ENCODE measurements around the gene TOP1. TPM values are rescaled to one million over a fixed set of nuclear protein-coding genes. Genes with fewer than 3 reads are reported as not detected.

Gene TOP1
- total RNA-seq, 1 donor from 2014 or later, result 90.8 TPM

DNA sequence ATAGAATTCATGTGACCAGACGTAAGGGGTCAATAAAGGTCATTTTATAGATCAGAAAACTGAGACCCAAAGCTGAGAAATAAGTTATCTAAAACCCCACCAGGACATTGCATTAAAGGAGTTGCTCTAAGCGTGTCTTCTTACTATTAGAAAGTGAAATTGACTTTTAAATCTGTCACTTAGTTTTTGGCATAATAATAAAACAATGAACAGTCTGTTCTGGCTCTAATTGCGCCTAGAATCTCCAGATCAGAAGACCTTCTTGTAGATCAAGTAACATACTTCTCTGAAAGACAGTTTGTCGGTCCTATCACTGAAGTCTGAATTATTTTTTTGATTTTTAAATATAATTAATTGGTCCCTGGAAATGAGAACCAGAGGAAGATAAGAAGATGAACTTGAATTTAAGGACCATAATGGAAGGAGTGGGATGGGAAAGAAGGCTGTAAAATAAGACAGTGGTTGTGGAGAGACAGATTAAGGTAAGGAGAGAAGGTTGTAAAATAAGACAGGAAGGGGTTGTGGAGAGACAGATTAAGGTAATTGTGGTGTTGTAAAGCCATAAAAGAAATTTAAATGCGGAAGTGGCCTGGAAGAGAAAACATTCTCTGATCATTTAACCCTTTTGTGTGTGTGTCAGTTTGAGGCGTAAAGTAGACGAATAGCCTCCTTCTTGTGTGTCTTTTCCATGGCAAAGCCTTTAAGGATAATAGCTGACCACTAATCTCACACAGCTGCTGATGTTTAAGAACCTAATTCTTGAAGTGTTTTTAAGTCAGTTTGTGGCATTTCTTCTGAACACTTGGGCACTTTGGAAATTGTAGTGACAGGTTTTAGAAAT lies 20.1 kb downstream of the TOP1 start:
- DNase-seq (ENCODE audit: low spot score, unreplicated experiment), result no peak
- no peaks in the 10 kb centered on the region for H3K27me3 Mint-ChIP-seq
- H3K9me3 Mint-ChIP-seq (ENCODE audit: low read depth), result peaks cover 1% of the 10 kb centered on the region
- no peak overlapping the region for H3K4me3 Mint-ChIP-seq (ENCODE audit: low read depth)
- TF ChIP-seq, protein P1, sequence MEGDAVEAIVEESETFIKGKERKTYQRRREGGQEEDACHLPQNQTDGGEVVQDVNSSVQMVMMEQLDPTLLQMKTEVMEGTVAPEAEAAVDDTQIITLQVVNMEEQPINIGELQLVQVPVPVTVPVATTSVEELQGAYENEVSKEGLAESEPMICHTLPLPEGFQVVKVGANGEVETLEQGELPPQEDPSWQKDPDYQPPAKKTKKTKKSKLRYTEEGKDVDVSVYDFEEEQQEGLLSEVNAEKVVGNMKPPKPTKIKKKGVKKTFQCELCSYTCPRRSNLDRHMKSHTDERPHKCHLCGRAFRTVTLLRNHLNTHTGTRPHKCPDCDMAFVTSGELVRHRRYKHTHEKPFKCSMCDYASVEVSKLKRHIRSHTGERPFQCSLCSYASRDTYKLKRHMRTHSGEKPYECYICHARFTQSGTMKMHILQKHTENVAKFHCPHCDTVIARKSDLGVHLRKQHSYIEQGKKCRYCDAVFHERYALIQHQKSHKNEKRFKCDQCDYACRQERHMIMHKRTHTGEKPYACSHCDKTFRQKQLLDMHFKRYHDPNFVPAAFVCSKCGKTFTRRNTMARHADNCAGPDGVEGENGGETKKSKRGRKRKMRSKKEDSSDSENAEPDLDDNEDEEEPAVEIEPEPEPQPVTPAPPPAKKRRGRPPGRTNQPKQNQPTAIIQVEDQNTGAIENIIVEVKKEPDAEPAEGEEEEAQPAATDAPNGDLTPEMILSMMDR (IDR thresholded peaks at IDR 0.05; ENCODE audit: unreplicated experiment), result no peak
- H3K27ac Mint-ChIP-seq, result no peak overlapping the region
- peaks cover 6% of the 10 kb centered on the region for H3K36me3 Mint-ChIP-seq (ENCODE audit: insufficient read depth)
- H3K4me1 Mint-ChIP-seq (ENCODE audit: low read depth), result peaks cover 48% of the 10 kb centered on the region

DNA sequence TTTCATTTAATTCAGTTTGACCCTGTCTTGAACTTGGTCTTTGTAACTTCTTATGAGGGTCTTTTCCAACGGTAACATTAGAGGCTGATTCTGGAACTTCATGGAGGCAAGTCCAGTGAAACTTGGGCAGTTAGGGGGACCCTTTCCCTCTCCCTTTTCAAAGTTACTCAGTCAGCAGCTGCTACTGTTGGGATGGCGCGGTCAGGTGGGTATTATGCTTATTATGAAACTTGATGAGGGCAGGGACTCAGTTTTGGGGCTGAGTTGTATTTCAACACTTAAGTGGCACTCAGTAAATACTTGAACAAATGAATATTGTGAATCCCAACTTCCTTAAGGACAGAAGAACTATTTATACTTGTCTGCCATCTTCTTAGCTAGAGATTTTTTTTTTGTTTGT lies 20.8 kb downstream of the TOP1 start:
- no peaks in the 10 kb centered on the region for H3K27me3 Mint-ChIP-seq
- DNase-seq (ENCODE audit: low spot score, unreplicated experiment), result no peak
- peaks cover 6% of the 10 kb centered on the region for H3K9me3 Mint-ChIP-seq (ENCODE audit: low read depth)
- H3K36me3 Mint-ChIP-seq (ENCODE audit: insufficient read depth), result peaks cover 9% of the 10 kb centered on the region
- H3K4me3 Mint-ChIP-seq (ENCODE audit: low read depth), result no peak overlapping the region
- peaks cover 46% of the 10 kb centered on the region for H3K4me1 Mint-ChIP-seq (ENCODE audit: low read depth)
- TF ChIP-seq, protein P1 (IDR thresholded peaks at IDR 0.05; ENCODE audit: unreplicated experiment), result no peak
- H3K27ac Mint-ChIP-seq, result no peak overlapping the region

GRCh38 chr20:41050361-41051008 lies 21.9 kb downstream of the TOP1 start:
- peaks cover 6% of the 10 kb centered on the region for H3K9me3 Mint-ChIP-seq (ENCODE audit: low read depth)

GRCh38 chr20:41051009-41051825 lies 22.6 kb downstream of the TOP1 start:
- no peak overlapping the region for H3K27ac Mint-ChIP-seq
- H3K4me3 Mint-ChIP-seq (ENCODE audit: low read depth), result no peak overlapping the region
- TF ChIP-seq, protein P1 (IDR thresholded peaks at IDR 0.05; ENCODE audit: unreplicated experiment), result no peak
- peaks cover 6% of the 10 kb centered on the region for H3K9me3 Mint-ChIP-seq (ENCODE audit: low read depth)
- peaks cover 46% of the 10 kb centered on the region for H3K4me1 Mint-ChIP-seq (ENCODE audit: low read depth)
- DNase-seq (ENCODE audit: low spot score, unreplicated experiment), result no peak
- H3K27me3 Mint-ChIP-seq, result no peaks in the 10 kb centered on the region
- H3K36me3 Mint-ChIP-seq (ENCODE audit: insufficient read depth), result peaks cover 9% of the 10 kb centered on the region

More at GRCh38 chr20:41050361-41051008, 21.9 kb downstream of the TOP1 start:
- H3K36me3 Mint-ChIP-seq (ENCODE audit: insufficient read depth), result peaks cover 9% of the 10 kb centered on the region
- H3K4me1 Mint-ChIP-seq (ENCODE audit: low read depth), result peaks cover 45% of the 10 kb centered on the region
- H3K4me3 Mint-ChIP-seq (ENCODE audit: low read depth), result no peak overlapping the region
- TF ChIP-seq, protein P1 (IDR thresholded peaks at IDR 0.05; ENCODE audit: unreplicated experiment), result no peak
- DNase-seq (ENCODE audit: low spot score, unreplicated experiment), result no peak
- no peak overlapping the region for H3K27ac Mint-ChIP-seq
- no peaks in the 10 kb centered on the region for H3K27me3 Mint-ChIP-seq

Measured in progenitor cell of endocrine pancreas (in vitro differentiated cells).